H1 (cell line): ENCODE measurements around the gene SPAG16. TPM values are rescaled to one million over a fixed set of nuclear protein-coding genes. Genes with fewer than 3 reads are reported as not detected.

ENCODE experiments used
- CREB1 ChIP-seq: IDR thresholded peaks from 2 replicates; pipeline ENCODE4 v1.6.1; 2012; ENCODE audit warnings: inconsistent platforms
- HDAC2 ChIP-seq, 2 experiments: fragments of 300-600 bp in 1 of 2; sonication (generic) in 1 of 2; IDR thresholded peaks; 2 replicates each; pipeline ENCODE4 v1.6.1; 2011 to 2012; ENCODE audit warnings: low read depth in 2 of 2, low read length in 2 of 2, mild to moderate bottlenecking in 2 of 2, moderate library complexity in 2 of 2, borderline replicate concordance in 1 of 2, inconsistent platforms in 1 of 2
- HDAC6 ChIP-seq: IDR thresholded peaks from one replicate; pipeline ENCODE4 v1.7.1; 2012; ENCODE audit warnings: low read depth, mild to moderate bottlenecking, inconsistent platforms, low read length, moderate library complexity
- JUN ChIP-seq: IDR thresholded peaks from 2 replicates; pipeline ENCODE4 v1.6.1; 2011; ENCODE audit warnings: low read depth, mild to moderate bottlenecking, improper control_type of control experiment, low read length
- MAFK ChIP-seq: IDR thresholded peaks from 2 replicates; pipeline ENCODE4 v1.6.1; 2012; ENCODE audit warnings: low read depth, mild to moderate bottlenecking, improper control_type of control experiment, low read length
- RBBP5 ChIP-seq: IDR thresholded peaks from 2 replicates; pipeline ENCODE4 v1.7.1; 2012; ENCODE audit warnings: low read depth, mild to moderate bottlenecking, inconsistent platforms, low read length, moderate library complexity, borderline replicate concordance
- RXRA ChIP-seq: IDR thresholded peaks from 2 replicates; pipeline ENCODE4 v1.6.1; 2011; ENCODE audit warnings: low read depth, mild to moderate bottlenecking, low read length, moderate library complexity; ENCODE audit not compliant: insufficient read depth
- SAP30 ChIP-seq: fragments of 300-600 bp; sonication (generic); IDR thresholded peaks from 2 replicates; pipeline ENCODE4 v1.7.1; 2012; ENCODE audit warnings: low read length, moderate library complexity, mild to moderate bottlenecking, inconsistent platforms; ENCODE audit not compliant: insufficient read depth, insufficient replicate concordance
- TAF7 ChIP-seq: optimal IDR thresholded peaks from 2 replicates; pipeline ENCODE3; 2011; ENCODE audit warnings: low read depth, mild to moderate bottlenecking, inconsistent platforms, low read length, moderate library complexity, borderline replicate concordance
- polyA plus RNA-seq, 7 experiments: library from polyadenylated mRNA; depleted of rRNA in 3 of 7; stranded (reverse) in 5 of 7; unstranded in 2 of 7; fragments of >200 nt in 5 of 7; fragments of 200-250 nt in 2 of 7; gene quantifications; 1 replicate in 5 of 7; 2 replicates in 1 of 7; 4 replicates in 1 of 7; pipeline versions ENCODE4 v1.2.1 to v1.2.3, GENCODE V29; 2011 to 2013; ENCODE audit warnings: missing spikeins in 2 of 7, mixed read lengths in 2 of 7
- total RNA-seq: library from RNA; stranded (reverse); fragmentation: NEBNext Ultra II Directional; extraction: Animal tissue kit (Norgen Biotek cat#: 25700); gene quantifications from 2 replicates; pipeline ENCODE4 v1.2.1, GENCODE V29; 2021
- TF ChIP-seq, protein P1 (sequence below): fragments of 300-600 bp; sonication (generic); IDR thresholded peaks from 2 replicates; pipeline ENCODE4 v1.7.1; 2012; ENCODE audit warnings: low read length, moderate library complexity, mild to moderate bottlenecking, inconsistent platforms; ENCODE audit not compliant: insufficient replicate concordance

SPAG16 gene
- total and polyA plus RNA-seq, 2 of the 8 experiments (the other 6 are each of a cell fraction or from before 2014, with no cell fraction given) = 6.0 to 14.9 TPM

DNA sequence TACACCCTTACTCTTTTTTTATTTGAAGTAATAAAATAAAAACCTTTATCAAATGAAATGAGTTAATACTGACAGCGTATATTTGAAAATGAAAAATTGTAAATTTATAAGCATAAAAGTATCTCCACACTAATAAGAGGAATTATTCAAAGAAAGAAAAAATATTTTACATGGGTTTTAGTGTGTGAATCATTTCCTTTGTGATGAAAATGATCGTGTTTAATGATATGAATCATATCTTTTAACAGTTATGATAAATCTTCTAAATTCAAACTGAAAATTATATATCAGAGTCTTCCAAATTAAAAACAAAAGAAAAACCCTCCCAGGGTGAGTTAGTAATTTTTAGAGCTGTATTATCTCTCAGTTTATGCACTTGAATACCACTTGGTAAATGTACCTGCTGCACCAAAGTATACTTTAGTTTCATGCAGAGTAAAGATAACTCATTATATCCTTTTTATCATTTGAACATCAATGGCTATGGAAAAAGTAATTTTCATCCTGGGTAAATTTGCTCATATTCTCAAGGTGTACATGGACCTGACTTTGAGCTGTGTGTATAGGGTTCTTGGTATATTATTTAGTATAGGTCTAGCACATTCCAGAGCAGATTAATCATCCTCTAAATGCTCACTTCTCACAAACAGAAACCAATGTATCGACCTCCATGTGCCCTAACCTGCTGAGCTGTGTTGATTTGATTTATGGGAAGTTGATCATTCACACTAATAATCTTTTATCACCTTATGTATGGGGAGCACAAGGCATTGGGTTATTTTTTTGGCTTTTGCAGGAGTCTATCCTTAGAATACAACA is 1027.9 kb downstream of the SPAG16 start (continued):
- TF ChIP-seq, protein P1, sequence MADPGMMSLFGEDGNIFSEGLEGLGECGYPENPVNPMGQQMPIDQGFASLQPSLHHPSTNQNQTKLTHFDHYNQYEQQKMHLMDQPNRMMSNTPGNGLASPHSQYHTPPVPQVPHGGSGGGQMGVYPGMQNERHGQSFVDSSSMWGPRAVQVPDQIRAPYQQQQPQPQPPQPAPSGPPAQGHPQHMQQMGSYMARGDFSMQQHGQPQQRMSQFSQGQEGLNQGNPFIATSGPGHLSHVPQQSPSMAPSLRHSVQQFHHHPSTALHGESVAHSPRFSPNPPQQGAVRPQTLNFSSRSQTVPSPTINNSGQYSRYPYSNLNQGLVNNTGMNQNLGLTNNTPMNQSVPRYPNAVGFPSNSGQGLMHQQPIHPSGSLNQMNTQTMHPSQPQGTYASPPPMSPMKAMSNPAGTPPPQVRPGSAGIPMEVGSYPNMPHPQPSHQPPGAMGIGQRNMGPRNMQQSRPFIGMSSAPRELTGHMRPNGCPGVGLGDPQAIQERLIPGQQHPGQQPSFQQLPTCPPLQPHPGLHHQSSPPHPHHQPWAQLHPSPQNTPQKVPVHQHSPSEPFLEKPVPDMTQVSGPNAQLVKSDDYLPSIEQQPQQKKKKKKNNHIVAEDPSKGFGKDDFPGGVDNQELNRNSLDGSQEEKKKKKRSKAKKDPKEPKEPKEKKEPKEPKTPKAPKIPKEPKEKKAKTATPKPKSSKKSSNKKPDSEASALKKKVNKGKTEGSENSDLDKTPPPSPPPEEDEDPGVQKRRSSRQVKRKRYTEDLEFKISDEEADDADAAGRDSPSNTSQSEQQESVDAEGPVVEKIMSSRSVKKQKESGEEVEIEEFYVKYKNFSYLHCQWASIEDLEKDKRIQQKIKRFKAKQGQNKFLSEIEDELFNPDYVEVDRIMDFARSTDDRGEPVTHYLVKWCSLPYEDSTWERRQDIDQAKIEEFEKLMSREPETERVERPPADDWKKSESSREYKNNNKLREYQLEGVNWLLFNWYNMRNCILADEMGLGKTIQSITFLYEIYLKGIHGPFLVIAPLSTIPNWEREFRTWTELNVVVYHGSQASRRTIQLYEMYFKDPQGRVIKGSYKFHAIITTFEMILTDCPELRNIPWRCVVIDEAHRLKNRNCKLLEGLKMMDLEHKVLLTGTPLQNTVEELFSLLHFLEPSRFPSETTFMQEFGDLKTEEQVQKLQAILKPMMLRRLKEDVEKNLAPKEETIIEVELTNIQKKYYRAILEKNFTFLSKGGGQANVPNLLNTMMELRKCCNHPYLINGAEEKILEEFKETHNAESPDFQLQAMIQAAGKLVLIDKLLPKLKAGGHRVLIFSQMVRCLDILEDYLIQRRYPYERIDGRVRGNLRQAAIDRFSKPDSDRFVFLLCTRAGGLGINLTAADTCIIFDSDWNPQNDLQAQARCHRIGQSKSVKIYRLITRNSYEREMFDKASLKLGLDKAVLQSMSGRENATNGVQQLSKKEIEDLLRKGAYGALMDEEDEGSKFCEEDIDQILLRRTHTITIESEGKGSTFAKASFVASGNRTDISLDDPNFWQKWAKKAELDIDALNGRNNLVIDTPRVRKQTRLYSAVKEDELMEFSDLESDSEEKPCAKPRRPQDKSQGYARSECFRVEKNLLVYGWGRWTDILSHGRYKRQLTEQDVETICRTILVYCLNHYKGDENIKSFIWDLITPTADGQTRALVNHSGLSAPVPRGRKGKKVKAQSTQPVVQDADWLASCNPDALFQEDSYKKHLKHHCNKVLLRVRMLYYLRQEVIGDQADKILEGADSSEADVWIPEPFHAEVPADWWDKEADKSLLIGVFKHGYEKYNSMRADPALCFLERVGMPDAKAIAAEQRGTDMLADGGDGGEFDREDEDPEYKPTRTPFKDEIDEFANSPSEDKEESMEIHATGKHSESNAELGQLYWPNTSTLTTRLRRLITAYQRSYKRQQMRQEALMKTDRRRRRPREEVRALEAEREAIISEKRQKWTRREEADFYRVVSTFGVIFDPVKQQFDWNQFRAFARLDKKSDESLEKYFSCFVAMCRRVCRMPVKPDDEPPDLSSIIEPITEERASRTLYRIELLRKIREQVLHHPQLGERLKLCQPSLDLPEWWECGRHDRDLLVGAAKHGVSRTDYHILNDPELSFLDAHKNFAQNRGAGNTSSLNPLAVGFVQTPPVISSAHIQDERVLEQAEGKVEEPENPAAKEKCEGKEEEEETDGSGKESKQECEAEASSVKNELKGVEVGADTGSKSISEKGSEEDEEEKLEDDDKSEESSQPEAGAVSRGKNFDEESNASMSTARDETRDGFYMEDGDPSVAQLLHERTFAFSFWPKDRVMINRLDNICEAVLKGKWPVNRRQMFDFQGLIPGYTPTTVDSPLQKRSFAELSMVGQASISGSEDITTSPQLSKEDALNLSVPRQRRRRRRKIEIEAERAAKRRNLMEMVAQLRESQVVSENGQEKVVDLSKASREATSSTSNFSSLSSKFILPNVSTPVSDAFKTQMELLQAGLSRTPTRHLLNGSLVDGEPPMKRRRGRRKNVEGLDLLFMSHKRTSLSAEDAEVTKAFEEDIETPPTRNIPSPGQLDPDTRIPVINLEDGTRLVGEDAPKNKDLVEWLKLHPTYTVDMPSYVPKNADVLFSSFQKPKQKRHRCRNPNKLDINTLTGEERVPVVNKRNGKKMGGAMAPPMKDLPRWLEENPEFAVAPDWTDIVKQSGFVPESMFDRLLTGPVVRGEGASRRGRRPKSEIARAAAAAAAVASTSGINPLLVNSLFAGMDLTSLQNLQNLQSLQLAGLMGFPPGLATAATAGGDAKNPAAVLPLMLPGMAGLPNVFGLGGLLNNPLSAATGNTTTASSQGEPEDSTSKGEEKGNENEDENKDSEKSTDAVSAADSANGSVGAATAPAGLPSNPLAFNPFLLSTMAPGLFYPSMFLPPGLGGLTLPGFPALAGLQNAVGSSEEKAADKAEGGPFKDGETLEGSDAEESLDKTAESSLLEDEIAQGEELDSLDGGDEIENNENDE = no peak
- TF ChIP-seq RXRA (no peak), RBBP5 (no peak), CREB1 (no peak), SAP30 (no peak), MAFK (no peak), TAF7 (no peak), HDAC2 (IDR thresholded peaks at IDR 0.05; ENCODE audit: borderline replicate concordance in 1 of 2, low read depth in 2 of 2, low read length in 2 of 2) (no peak), HDAC6 (no peak), JUN (no peak)
